HTERT RPE-1 (cell line): ENCODE results near the gene NPHS2.
"Not testable (repeated sequence)": the region's sequence is repeated elsewhere in the genome, so short reads cannot be mapped to it uniquely, and the experiment has no call there.

Source experiments
- in situ Hi-C: fragments of 300-500 bp; cut with MboI; formaldehyde crosslinking; loops from 4 replicates; pipeline ENCODE4 v1.14.3; 2020; ENCODE audit warnings: low sequenced_read_pairs

NPHS2 gene

DNA sequence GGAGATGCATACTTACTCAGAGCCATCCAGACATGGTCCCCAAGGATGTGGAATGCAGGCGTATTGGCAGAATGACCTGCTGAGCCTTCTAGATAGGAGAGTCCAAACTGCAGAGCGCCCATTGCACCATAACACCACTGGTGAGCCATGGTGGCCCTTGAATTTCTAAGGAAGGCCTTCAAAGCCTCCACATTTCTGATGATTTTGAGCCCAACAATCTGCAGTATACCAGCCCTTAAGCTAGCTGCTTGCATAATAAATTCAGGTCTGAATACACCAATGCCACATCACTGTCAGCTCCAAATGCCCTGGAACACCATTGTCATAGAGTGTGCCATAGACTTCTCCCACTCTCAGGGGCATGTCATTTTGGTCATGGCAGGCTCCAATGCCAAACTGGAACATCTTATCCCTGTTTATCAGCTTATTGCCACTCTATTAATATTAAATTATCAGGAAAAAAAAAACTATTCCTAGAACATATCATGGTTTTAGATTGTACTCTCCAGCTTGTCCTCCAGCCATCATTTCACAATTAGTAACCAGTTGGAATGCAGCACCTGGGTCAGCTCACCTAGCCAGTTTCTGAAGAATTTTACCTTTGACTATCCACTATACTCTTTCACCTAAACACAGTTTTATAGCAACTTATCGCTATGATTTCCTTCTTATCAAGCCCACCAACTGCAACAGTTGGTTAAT lies 26.9 kb downstream of the NPHS2 start:
- in situ Hi-C loops, result no loop called here

DNA sequence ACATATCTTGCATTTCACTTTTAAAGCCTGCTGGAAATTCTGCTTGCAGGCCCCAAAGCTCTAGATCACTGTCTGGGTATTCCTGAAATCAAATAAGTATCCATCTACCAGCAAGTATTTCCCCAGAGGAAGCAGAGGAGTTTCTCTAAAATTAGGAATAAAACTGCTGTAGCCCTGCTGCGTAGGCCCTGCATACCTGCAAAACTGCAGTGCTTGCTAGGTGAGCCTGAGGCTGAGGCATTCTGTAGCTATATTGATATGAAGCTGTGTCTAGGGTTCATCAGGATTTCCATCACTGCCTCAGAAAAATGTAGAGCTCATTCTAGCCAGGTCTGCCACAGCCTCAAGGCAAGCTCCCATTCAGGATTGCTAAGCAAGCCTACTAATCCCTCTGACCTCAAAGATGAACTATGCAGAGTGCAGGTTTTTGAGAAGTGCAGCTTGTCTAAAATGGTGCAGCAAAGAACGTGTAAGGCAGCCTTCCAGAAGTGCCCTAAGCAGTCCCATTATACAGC lies 28.7 kb downstream of the NPHS2 start:
- in situ Hi-C loops, result no loop called here

DNA sequence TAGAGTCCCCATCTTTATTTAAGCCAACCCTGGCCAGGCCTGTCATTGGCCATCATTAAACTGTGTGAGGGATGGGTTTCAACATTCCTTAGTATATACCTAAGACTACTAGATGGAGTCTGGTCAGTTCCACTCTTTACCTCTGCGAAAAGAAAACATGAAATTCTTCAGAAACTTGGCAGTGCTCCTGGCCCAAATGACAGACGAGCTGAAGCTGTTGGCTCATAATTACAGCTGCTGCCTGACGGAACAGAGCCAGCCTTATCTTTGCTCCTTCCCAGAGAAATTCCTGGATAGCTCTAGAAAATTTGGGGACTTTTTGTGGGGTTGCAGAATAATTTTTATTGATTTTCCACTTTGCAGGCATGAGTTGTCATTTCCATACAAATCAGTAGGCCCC lies 30.4 kb downstream of the NPHS2 start:
- in situ Hi-C loops, result no loop called here

DNA sequence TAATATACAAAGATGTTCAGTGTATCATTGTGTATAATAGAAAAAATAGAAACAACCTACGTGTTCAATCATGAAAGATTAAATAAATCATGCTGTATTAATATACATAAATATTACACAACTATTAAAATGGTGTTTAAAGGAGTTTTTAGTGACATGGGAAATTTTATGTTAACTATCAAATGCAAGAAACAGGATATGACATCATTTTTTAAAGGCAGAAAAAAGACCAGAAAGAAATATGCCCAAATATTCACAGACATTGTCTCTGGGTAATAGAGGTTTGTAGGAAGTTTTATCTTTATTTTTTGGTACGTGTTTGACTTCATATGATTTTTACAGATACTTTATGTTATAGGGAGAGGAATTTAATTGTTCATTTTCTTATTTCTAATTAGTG lies 34.0 kb downstream of the NPHS2 start:
- in situ Hi-C loops, result no loop called here

DNA sequence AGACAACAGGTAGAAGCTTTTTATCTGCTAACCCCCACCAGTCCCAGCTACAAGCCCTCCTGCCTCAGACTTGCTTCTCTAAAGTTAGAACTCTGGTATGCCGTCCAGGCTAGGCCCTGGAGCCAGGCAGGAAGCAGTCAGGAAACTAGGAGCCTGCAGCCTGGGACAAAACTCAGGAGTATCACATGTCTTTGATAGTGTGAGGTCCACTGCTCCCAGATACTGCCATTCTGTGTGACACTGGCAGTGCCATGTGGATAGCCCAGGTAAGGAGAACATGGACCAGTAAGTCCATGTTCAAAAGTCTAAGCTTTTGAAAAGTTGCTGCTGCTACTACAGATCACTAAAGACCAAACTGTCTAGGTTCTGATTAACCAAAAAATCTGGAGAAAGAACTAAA lies 45.4 kb downstream of the NPHS2 start:
- in situ Hi-C loops, result no loop called here

DNA sequence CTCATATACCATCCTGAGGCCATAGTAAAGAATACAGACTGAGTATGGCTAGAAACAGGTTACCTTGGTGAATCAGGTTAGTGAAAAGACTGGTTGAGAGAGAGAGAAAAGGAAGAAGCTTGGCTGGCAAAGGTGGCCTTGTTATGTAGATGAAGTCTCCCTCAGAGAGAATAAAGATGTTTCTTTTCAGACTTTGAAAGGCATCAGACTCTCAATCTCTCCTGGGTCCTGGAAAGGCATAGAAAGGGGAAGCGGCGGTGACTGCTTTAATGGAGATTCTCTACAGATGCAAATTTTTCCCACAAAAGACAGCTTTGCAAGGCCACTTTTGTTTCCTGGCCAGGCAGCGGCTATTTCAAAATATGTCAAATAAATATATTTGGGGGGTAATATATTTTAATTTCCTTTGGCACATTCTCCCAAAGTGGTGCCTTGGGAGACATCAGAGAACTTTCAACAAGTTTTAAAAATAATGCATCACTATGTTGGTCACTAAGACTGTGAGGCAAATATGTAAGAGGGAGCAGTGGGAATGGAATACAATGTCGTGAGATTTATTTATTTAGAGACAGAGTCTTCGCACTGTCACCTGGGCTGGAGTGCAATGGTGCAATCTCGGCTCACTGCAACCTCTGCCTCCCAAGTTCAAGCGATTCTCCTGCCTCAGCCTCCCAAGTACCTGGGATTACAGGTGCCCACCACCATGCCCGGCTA lies 46.1 kb downstream of the NPHS2 start:
- in situ Hi-C loops, result no loop called here

DNA sequence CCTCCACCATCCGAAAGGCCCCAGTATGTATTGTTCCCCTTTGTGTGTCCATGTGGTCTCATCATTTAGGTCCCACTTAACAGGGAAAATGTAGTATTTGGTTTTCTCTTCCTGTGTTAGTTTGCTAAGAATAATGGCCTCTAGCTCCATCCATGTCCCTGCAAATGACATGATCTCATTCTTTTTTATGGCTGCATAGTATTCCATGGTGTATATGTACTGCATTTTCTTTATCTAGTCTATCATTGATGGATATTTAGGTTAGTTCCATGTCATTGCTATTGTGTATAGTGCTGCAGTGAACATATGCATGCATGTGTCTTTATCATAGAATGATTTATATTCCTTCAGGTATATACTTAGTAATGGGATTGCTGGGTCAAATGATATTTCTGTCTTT lies 57.2 kb downstream of the NPHS2 start:
- in situ Hi-C loops, result not testable (repeated sequence)

DNA sequence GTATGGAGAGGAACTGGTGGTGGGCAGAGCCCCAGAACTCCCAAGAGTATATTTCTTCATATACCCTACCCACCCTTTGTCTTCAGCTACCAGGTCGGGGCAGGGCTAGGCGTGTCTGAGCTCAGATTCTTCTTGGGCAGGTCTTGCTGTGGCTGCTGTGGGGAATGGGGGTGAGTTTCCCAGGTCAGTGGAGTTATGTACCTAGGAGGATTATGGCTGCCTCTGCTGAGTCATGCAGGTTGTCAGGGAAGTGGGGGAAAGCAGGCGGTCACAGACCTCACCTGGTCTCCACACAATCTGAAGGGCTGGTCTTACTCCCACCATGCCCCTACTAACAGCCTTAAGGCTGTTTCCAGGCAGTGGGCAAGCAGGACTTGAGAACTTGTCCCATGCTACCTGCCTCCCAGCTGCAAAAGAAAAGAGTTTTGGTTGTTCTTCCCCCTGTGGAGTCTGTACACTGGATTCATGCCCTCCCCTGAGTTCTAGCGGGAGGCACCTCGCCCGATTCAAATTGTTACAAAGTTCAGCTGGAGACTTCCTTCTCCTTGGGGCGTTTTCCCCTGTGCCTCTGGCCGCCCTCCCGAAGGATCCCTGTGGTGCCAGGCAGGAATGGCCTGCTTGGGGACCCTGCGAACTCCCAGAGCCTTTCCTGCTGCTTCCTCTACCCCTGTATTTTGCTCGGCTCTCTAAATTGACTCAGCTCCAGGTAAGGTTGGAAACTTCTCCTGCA lies 58.6 kb downstream of the NPHS2 start:
- in situ Hi-C loops, result no loop called here

DNA sequence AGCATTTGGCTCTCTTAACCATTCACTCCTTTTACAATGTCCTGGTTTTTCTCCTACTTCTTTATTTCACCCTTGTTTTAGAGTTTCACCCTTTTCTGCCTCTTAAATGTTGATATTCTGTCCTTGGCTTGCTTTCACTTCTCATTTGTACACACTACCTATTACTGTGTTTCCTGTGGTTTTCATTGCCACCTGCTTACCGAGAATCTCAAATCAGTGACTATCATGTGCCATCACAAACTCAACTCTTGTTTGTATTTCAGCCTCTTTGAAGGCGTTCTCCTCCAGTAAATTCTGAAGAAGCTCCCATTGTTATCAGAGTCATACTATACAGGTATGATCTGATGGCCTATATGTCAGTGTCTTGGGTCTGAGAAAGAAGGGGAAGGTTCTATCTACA lies 65.7 kb downstream of the NPHS2 start:
- in situ Hi-C loops, result no loop called here

DNA sequence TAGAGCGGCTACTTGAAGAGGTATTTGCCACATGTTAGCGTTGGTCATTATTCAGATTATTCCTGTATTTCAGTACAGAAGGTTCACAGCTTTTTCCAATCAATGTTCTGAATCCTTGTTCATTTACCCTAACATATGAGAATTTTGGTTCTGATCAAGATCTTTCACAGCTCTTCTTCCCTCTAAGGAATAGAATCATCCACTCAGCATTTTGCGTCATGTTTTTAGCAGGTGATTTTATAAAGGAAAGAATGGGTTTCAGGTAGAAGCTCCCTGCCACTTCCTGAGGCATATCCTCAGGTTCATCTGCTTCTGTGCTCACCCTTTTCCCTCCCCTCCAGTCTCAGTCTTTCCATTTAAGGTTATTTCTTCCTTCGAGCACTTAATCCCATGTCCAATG lies 66.4 kb downstream of the NPHS2 start:
- in situ Hi-C loops, result no loop called here

DNA sequence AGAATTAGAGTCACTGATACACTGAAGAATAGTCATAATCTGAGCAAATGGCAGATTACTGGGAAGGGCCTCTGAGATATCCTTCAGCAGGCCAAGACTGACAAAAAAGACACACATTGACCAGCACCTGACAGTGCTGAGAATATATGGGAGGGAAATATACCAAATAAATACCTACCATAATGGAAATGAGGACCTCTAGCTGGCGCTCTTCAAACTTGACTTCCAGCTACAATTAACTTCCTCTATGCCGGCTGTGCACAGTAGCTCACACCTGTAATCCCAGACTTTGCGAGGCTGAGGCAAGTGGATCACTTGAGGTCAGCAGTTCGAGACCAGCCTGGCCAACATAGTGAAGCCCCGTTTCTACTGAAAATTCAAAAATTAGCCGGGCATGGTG lies 69.5 kb downstream of the NPHS2 start:
- in situ Hi-C loops, result no loop called here
